Vagina (tissue), 2 donors: Measurements from ENCODE around the gene SERPINA4. TPM values are rescaled to one million over a fixed set of nuclear protein-coding genes. Genes with fewer than 3 reads are reported as not detected.

Experiments used
- DNase-seq, 2 donors: peaks; one replicate each; pipeline ENCODE4 v3.0.0-alpha.2; 2017; ENCODE audit errors: extremely low spot score in 2 of 2
- H3K27ac ChIP-seq: fragments of 200-600 bp; sonication (generic); one replicate; pipeline ENCODE4 v1.5.1; 2019
- H3K27me3 ChIP-seq: fragments of 200-600 bp; sonication (generic); one replicate; pipeline ENCODE4 v1.5.1; 2019
- H3K36me3 ChIP-seq, 2 donors: fragments of 200-600 bp; sonication (generic); one replicate each; pipeline ENCODE4 v1.5.1; 2017 to 2019
- H3K4me1 ChIP-seq: fragments of 200-600 bp; sonication (generic); one replicate; pipeline ENCODE4 v1.5.1; 2019
- H3K4me3 ChIP-seq, 2 donors: fragments of 200-600 bp; sonication (generic); 1 replicate in 1 of 2; 2 replicates in 1 of 2; pipeline ENCODE4 v1.5.1; 2016 to 2019
- H3K9me3 ChIP-seq: fragments of 200-600 bp; sonication (generic); one replicate; pipeline ENCODE4 v1.5.1; 2019
- CTCF ChIP-seq, 3 experiments: fragments of 450-650 bp in 2 of 3; fragments of 200-600 bp in 1 of 3; sonication (generic) in 1 of 3; IDR thresholded peaks; one replicate each; pipeline ENCODE4 v1.5.1; 2017 to 2019; ENCODE audit warnings: antibody characterized with exemption in 3 of 3, mild to moderate bottlenecking in 2 of 3, moderate library complexity in 2 of 3
- POLR2A ChIP-seq, 2 donors: fragments of 450-650 bp; IDR thresholded peaks; one replicate each; pipeline ENCODE4 v1.6.1; 2017; ENCODE audit warnings: antibody characterized with exemption in 2 of 2, mild to moderate bottlenecking in 2 of 2, moderate library complexity in 2 of 2
- POLR2AphosphoS5 ChIP-seq, 2 donors: sonication (generic); formaldehyde crosslinking; IDR thresholded peaks; one replicate each; pipeline ENCODE4 v1.9.0; 2017; ENCODE audit warnings: antibody characterized with exemption in 2 of 2, mild to moderate bottlenecking in 2 of 2, low read depth in 1 of 2; ENCODE audit not compliant: insufficient read depth in 1 of 2
- intact Hi-C: fragments of 100-400 bp; cut with DNase I; formaldehyde crosslinking; loops from one replicate; pipeline ENCODE4 v1.15.1; 2023
- total RNA-seq: library from RNA; depleted of rRNA; stranded (reverse); fragments of >200 nt; gene quantifications from one replicate; pipeline ENCODE4 v1.2.3, GENCODE V29; 2016

Gene SERPINA4
- total RNA-seq, 1 donor from 2014 or later = not detected

DNA sequence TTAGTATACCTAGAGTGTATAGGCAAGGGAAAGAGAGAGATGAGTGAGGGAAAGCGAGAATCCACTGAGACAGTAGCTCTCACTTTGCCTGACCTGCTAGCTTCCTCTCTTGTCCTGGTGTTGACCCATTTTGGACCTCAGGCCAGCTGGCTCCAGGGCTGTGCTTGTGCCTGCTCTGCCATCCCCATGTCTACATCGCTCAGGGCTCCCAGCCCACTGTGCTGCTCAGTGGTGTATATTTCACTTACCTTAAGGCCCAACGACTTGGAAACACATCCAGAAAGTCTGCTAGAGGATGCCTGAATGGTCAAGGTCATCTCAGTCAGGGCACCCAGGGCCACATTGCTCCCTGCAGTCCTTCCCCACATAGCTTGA lies 964 bp upstream of the SERPINA4 start:
- TF ChIP-seq CTCF (IDR thresholded peaks at IDR 0.05) (no peak), POLR2AphosphoS5 (IDR thresholded peaks at IDR 0.05; ENCODE audit: insufficient read depth in 1 of 2, low read depth in 1 of 2) (no peak), POLR2A (IDR thresholded peaks at IDR 0.05) (no peak)
- Histone ChIP-seq H3K4me3 (no peak overlapping the region), H3K27me3 (no peaks in the 10 kb centered on the region), H3K27ac (no peak overlapping the region), H3K36me3 (no peaks in the 10 kb centered on the region), H3K4me1 (no peaks in the 10 kb centered on the region), H3K9me3 (no peaks in the 10 kb centered on the region)
- intact Hi-C loops = no loop called here
- DNase-seq = no peak

- no peak for TF ChIP-seq CTCF (IDR thresholded peaks at IDR 0.05)
- TF ChIP-seq POLR2A (IDR thresholded peaks at IDR 0.05) = no peak
- TF ChIP-seq POLR2AphosphoS5 (IDR thresholded peaks at IDR 0.05; ENCODE audit: insufficient read depth in 1 of 2, low read depth in 1 of 2) = no peak
- H3K27me3 ChIP-seq = no peaks in the 10 kb centered on the region
- H3K4me1 ChIP-seq = no peaks in the 10 kb centered on the region
- H3K4me3 ChIP-seq = no peak overlapping the region
- no peaks in the 10 kb centered on the region for H3K36me3 ChIP-seq
- intact Hi-C loops = no loop called here
- no peaks in the 10 kb centered on the region for H3K9me3 ChIP-seq
- DNase-seq = no peak
- H3K27ac ChIP-seq = no peak overlapping the region
Measured at GRCh38 chr14:94561656-94562010, 391 bp downstream of the SERPINA4 start.

- H3K36me3 ChIP-seq = no peaks in the 10 kb centered on the region
- TF ChIP-seq POLR2A (IDR thresholded peaks at IDR 0.05) (no peak), CTCF (IDR thresholded peaks at IDR 0.05) (no peak)
- intact Hi-C loops = no loop called here
- no peaks in the 10 kb centered on the region for H3K4me1 ChIP-seq
- no peak overlapping the region for H3K27ac ChIP-seq
- no peak overlapping the region for H3K4me3 ChIP-seq
- DNase-seq = no peak
- no peaks in the 10 kb centered on the region for H3K9me3 ChIP-seq
- no peaks in the 10 kb centered on the region for H3K27me3 ChIP-seq
Measured at GRCh38 chr14:94562022-94562421, 780 bp downstream of the SERPINA4 start.

- no peak overlapping the region for H3K27ac ChIP-seq
- TF ChIP-seq POLR2AphosphoS5 (IDR thresholded peaks at IDR 0.05; ENCODE audit: insufficient read depth in 1 of 2, low read depth in 1 of 2) (no peak), POLR2A (IDR thresholded peaks at IDR 0.05) (no peak), CTCF (IDR thresholded peaks at IDR 0.05) (no peak)
- intact Hi-C loops = no loop called here
- H3K9me3 ChIP-seq = no peaks in the 10 kb centered on the region
- no peak for DNase-seq
- no peaks in the 10 kb centered on the region for H3K36me3 ChIP-seq
- no peaks in the 10 kb centered on the region for H3K27me3 ChIP-seq
- H3K4me3 ChIP-seq = no peak overlapping the region
- H3K4me1 ChIP-seq = no peaks in the 10 kb centered on the region
Measured at GRCh38 chr14:94562941-94563883, 2.0 kb downstream of the SERPINA4 start.

DNA sequence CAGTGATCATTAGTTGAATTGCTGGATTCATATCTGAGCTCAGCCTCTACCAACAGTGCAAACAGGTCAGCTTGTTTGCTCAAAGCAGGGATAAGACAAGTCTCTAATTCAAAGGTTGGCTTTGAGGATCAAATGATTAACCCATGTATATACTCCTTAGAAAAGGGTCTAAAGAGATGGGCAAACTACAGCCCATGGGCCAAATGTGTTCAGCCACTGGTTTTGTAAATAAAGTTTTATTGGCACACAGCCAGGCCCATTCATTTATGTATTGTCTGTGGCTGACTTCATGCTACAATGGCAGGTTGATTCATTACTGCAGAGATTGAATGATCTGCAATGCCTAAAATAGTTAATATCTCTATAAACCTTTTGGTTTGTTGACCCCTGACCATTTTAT lies 3.1 kb downstream of the SERPINA4 start:
- Histone ChIP-seq H3K36me3 (no peaks in the 10 kb centered on the region), H3K27me3 (no peaks in the 10 kb centered on the region), H3K4me3 (no peak overlapping the region), H3K4me1 (no peaks in the 10 kb centered on the region), H3K9me3 (no peaks in the 10 kb centered on the region), H3K27ac (no peak overlapping the region)
- intact Hi-C loops = no loop called here
- TF ChIP-seq POLR2A (IDR thresholded peaks at IDR 0.05) = no peak
- no peak for TF ChIP-seq CTCF (IDR thresholded peaks at IDR 0.05)
- no peak for TF ChIP-seq POLR2AphosphoS5 (IDR thresholded peaks at IDR 0.05; ENCODE audit: insufficient read depth in 1 of 2, low read depth in 1 of 2)
- DNase-seq = no peak
